Right lobe of liver (tissue), 4 donors: ENCODE results near the gene DYNLT2B.

Experiments used
- CTCF ChIP-seq, 4 donors: fragments of 200-600 bp in 3 of 4; fragments of 450-650 bp in 1 of 4; IDR thresholded peaks; one replicate each; pipeline versions ENCODE4 v1.5.1 to v1.8.0; 2016 to 2022; ENCODE audit warnings: antibody characterized with exemption in 4 of 4, mild to moderate bottlenecking in 2 of 4
- POLR2A ChIP-seq: fragments of 450-650 bp; IDR thresholded peaks from one replicate; pipeline ENCODE4 v1.6.1; 2017; ENCODE audit warnings: antibody characterized with exemption, mild to moderate bottlenecking
- donor health status: DM: no; HTN: no; CAD: no.
- donor health status: DM: no; HTN: no; CAD: no.
- donor health status: DM: no; HTN: yes; CAD: no.

- no peak for TF ChIP-seq POLR2A
- no peak for TF ChIP-seq CTCF (IDR thresholded peaks at IDR 0.05)
Observed at GRCh38 chr3:196335503-196335948, 17.5 kb upstream of the DYNLT2B start.
